ENCODE results near the gene MCTP2. TPM values are rescaled to one million over a fixed set of nuclear protein-coding genes. Genes with fewer than 3 reads are reported as not detected.

Gene MCTP2
- total and polyA plus RNA-seq, 2 of the 8 experiments (the other 6 are each of a cell fraction or from before 2014, with no cell fraction given): 3.4 to 4.5 TPM

DNA sequence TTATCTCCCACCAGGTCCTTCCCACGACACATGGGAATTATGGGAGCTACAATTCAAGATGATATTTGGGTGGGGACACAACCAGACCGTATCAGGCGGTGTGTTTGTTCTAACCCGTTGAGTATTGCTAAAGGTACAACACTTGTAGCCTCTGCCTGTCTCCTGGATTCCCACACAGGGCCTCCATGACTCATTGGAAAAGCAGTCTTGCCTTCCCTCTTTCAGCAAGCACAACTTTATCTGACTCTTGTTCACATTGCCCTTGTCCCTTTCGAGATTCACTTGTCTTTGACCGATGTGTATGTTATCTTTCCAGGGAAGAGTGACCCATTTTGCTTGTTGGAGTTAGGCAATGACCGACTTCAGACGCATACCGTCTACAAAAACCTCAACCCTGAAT is 152.3 kb downstream of the MCTP2 start:
- H3K56ac ChIP-seq (replicated peaks; ENCODE audit: insufficient read length, low read depth, low read length): no peak overlapping the region
- H3K36me3 ChIP-seq (ENCODE audit: control insufficient read depth in 2 of 4, insufficient read depth in 4 of 4, low read length in 3 of 4): no peaks in the 10 kb centered on the region
- ChIA-PET CTCF (ENCODE audit: partially characterized antibody) (no interaction called here), POLR2A (ENCODE audit: partially characterized antibody) (no interaction called here)
- FAIRE-seq (no peak), DNase-seq (ENCODE audit: low read depth in 1 of 2, low spot score in 2 of 2) (no peak)
- WGBS, 2 experiments (ENCODE audit: extremely low coverage in 1 of 2, insufficient coverage in 1 of 2, insufficient read length in 1 of 2, insufficient replicate concordance in 2 of 2, low coverage in 1 of 2, low lambda C conversion rate in 2 of 2, missing lambda C conversion rate in 1 of 2): 93% methylated on average over 9 of the region's 9 CpGs; no CpG with 5 or more reads in 1 of the 2 experiments
- no peak overlapping the region for H4K8ac ChIP-seq (ENCODE audit: extremely low read depth, insufficient read depth, low read length)
- H3K4me1 ChIP-seq (replicated peaks in 1 of 4; ENCODE audit: control insufficient read depth in 3 of 4, insufficient read depth in 4 of 4, low read length in 3 of 4): no peaks in the 10 kb centered on the region
- H3K27ac ChIP-seq (ENCODE audit: low read depth, low read length): no peak overlapping the region
- H2BK20ac ChIP-seq (ENCODE audit: low read length): no peak overlapping the region
- H3K27me3 ChIP-seq (replicated peaks in 1 of 4; ENCODE audit: control insufficient read depth in 3 of 4, extremely low read depth in 1 of 4, insufficient read depth in 3 of 4, low read length in 3 of 4): no peaks in the 10 kb centered on the region
- no peaks in the 10 kb centered on the region for H3K79me1 ChIP-seq (ENCODE audit: low read depth, low read length)
- no peak overlapping the region for H2BK120ac ChIP-seq (replicated peaks; ENCODE audit: low read depth, low read length)
- no peaks in the 10 kb centered on the region for H3K9me3 ChIP-seq (ENCODE audit: insufficient read depth in 2 of 2, low read depth in 1 of 2, low read length in 1 of 2)
- no peak overlapping the region for H2BK15ac ChIP-seq (ENCODE audit: low read length)
- no peak overlapping the region for H2AK5ac ChIP-seq (ENCODE audit: low read depth, low read length)
- no peak overlapping the region for H3K9ac ChIP-seq (replicated peaks in 1 of 4; ENCODE audit: extremely low read depth in 1 of 4, low read depth in 3 of 4, low read length in 3 of 4)
- H2BK12ac ChIP-seq (ENCODE audit: low read depth, low read length): no peak overlapping the region
- no peak overlapping the region for H3K18ac ChIP-seq (ENCODE audit: extremely low read depth, low read length)
- H3K23ac ChIP-seq (ENCODE audit: insufficient read length): no peak overlapping the region
- no peak overlapping the region for H4K5ac ChIP-seq (ENCODE audit: insufficient read length, low read depth, low read length)
- no peak for TF ChIP-seq CREB1 (IDR thresholded peaks at IDR 0.05)
- TF ChIP-seq PHF8 (conservative IDR thresholded peaks at IDR 0.05; ENCODE audit: low read depth, low read length): no peak
- no peak for TF ChIP-seq SAP30 (IDR thresholded peaks at IDR 0.05; ENCODE audit: insufficient read depth, insufficient replicate concordance, low read length)
- TF ChIP-seq, protein P1, sequence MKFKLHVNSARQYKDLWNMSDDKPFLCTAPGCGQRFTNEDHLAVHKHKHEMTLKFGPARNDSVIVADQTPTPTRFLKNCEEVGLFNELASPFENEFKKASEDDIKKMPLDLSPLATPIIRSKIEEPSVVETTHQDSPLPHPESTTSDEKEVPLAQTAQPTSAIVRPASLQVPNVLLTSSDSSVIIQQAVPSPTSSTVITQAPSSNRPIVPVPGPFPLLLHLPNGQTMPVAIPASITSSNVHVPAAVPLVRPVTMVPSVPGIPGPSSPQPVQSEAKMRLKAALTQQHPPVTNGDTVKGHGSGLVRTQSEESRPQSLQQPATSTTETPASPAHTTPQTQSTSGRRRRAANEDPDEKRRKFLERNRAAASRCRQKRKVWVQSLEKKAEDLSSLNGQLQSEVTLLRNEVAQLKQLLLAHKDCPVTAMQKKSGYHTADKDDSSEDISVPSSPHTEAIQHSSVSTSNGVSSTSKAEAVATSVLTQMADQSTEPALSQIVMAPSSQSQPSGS (IDR thresholded peaks at IDR 0.05; ENCODE audit: low read length): no peak
- TF ChIP-seq, protein P2, sequence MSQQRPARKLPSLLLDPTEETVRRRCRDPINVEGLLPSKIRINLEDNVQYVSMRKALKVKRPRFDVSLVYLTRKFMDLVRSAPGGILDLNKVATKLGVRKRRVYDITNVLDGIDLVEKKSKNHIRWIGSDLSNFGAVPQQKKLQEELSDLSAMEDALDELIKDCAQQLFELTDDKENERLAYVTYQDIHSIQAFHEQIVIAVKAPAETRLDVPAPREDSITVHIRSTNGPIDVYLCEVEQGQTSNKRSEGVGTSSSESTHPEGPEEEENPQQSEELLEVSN (IDR thresholded peaks at IDR 0.05): no peak
- no peak for TF ChIP-seq SIRT6 (IDR thresholded peaks at IDR 0.05; ENCODE audit: low read length)
- TF ChIP-seq RBBP5 (IDR thresholded peaks at IDR 0.05; ENCODE audit: borderline replicate concordance, low read depth, low read length): no peak
- TF ChIP-seq SIX5 (IDR thresholded peaks at IDR 0.05; ENCODE audit: low read depth, low read length): no peak
- H3K4ac ChIP-seq (replicated peaks; ENCODE audit: insufficient read length, low read depth, low read length): no peak overlapping the region
- no peaks in the 10 kb centered on the region for H3K79me2 ChIP-seq (ENCODE audit: control insufficient read depth in 1 of 2, insufficient read depth in 2 of 2, low read length in 2 of 2)
- H4K91ac ChIP-seq (replicated peaks; ENCODE audit: insufficient read length, low read length): no peak overlapping the region
- no peak overlapping the region for H3K4me3 ChIP-seq (ENCODE audit: extremely low read depth in 1 of 4, insufficient read depth in 2 of 4, low read depth in 3 of 4, low read length in 4 of 4)
- H3K14ac ChIP-seq (ENCODE audit: insufficient read length): no peak overlapping the region
- H4K20me1 ChIP-seq (replicated peaks in 1 of 2; ENCODE audit: control insufficient read depth in 1 of 2, insufficient read depth in 2 of 2, low read length in 2 of 2): no peaks in the 10 kb centered on the region
- H2AFZ ChIP-seq (ENCODE audit: low read length): no peak overlapping the region
- H2BK5ac ChIP-seq (ENCODE audit: low read depth, low read length): no peak overlapping the region
- no peaks in the 10 kb centered on the region for H3K23me2 ChIP-seq (ENCODE audit: low read depth, low read length)
- H3K4me2 ChIP-seq (ENCODE audit: insufficient read depth in 1 of 2, low read depth in 2 of 2, low read length in 2 of 2): no peak overlapping the region
